A549 (cell line): ENCODE measurements around the gene H6PD. TPM values are rescaled to one million over a fixed set of nuclear protein-coding genes. Genes with fewer than 3 reads are reported as not detected.

Source experiments
- ATAC-seq, 2 experiments: fragments of 200-7000 bp in 1 of 2; fragments of >200 bp in 1 of 2; cut with Nextera tagmentation in 1 of 2; cut with Tn5 transposase in 1 of 2; 3 replicates each; pipeline versions ENCODE4 v1.8.0 to v1.9.1; 2018 to 2020; ENCODE audit warnings: mild to moderate bottlenecking in 1 of 2, moderate library complexity in 1 of 2
- CTCF ChIA-PET: fragments of 300-600 bp; sonication (Branson Sonifier 250); formaldehyde crosslinking; extraction: SDS; loops from one replicate; lab custom pipeline; 2021; ENCODE audit warnings: antibody characterized with exemption, inconsistent platforms; lab: Yijun Ruan, JAX
- POLR2A ChIA-PET: fragments of 350-600 bp; formaldehyde crosslinking; extraction: SDS; loops from one replicate; lab custom pipeline; 2021; ENCODE audit warnings: antibody characterized with exemption, inconsistent platforms; lab: Yijun Ruan, JAX
- DNase-seq, 2 experiments: peaks; one replicate each; pipeline versions ENCODE4 v3.0.0 to v3.0.0-alpha.2; 2011 to 2016; ENCODE audit warnings: low read depth in 1 of 2, low spot score in 1 of 2
- FAIRE-seq: peaks from 2 replicates; lab custom pipeline; 2011; peaks lifted over from hg19 to GRCh38; lab: Jason Lieb, UNC
- H3K27ac ChIP-seq, 2 experiments: fragments of >200 bp; sonication (Bioruptor Twin); formaldehyde crosslinking; 3 replicates each; pipeline ENCODE4 v1.5.1; 2016 to 2017
- H3K4me1 ChIP-seq: fragments of >200 bp; sonication (Bioruptor Twin); formaldehyde crosslinking; 3 replicates; pipeline ENCODE4 v1.6.1; 2016
- H3K4me2 ChIP-seq: fragments of >200 bp; sonication (Bioruptor Twin); formaldehyde crosslinking; 3 replicates; pipeline ENCODE4 v1.6.1; 2016
- H3K4me3 ChIP-seq: fragments of >200 bp; sonication (Bioruptor Twin); formaldehyde crosslinking; 3 replicates; pipeline ENCODE4 v1.5.1; 2016
- H3K9me3 ChIP-seq: fragments of >200 bp; sonication (Bioruptor Twin); formaldehyde crosslinking; 3 replicates; pipeline ENCODE4 v1.6.1; 2016
- CBX2 ChIP-seq: fragments of 200-600 bp; sonication (generic); IDR thresholded peaks from 2 replicates; pipeline ENCODE4 v1.6.1; 2016; ENCODE audit warnings: low read depth, mild to moderate bottlenecking, borderline replicate concordance
- CHD2 ChIP-seq: fragments of 150-350 bp; IDR thresholded peaks from 2 replicates; pipeline ENCODE4 v1.6.1; 2014; ENCODE audit warnings: low read length; ENCODE audit not compliant: partially characterized antibody
- CHD4 ChIP-seq: fragments of 200-600 bp; sonication (generic); IDR thresholded peaks from 2 replicates; pipeline ENCODE4 v1.6.1; 2016; ENCODE audit warnings: antibody characterized with exemption, mild to moderate bottlenecking, borderline replicate concordance
- EHF ChIP-seq: fragments of 250-450 bp; sonication (Bioruptor Pico); IDR thresholded peaks from 2 replicates; pipeline ENCODE4 v1.5.0; 2020; ENCODE audit warnings: mild to moderate bottlenecking
- FOSL2 ChIP-seq, 2 experiments: fragments of 450-650 bp in 1 of 2; fragments of >200 bp in 1 of 2; sonication (Bioruptor Twin) in 1 of 2; formaldehyde crosslinking; IDR thresholded peaks; 2 replicates each; pipeline versions ENCODE4 v1.5.0 to v1.6.1; 2016 to 2020; ENCODE audit warnings: mild to moderate bottlenecking in 1 of 2, moderate library complexity in 1 of 2
- GATA3 ChIP-seq: IDR thresholded peaks from 2 replicates; pipeline ENCODE4 v1.6.1; 2012; ENCODE audit warnings: borderline replicate concordance
- HEYL ChIP-seq: fragments of 250-450 bp; sonication (Bioruptor Pico); IDR thresholded peaks from 2 replicates; pipeline ENCODE4 v1.8.0; 2021; ENCODE audit warnings: mild to moderate bottlenecking, moderate library complexity
- HOXA7 ChIP-seq: fragments of 250-450 bp; sonication (Bioruptor Pico); IDR thresholded peaks from 2 replicates; pipeline ENCODE4 v1.5.0; 2020; ENCODE audit warnings: mild to moderate bottlenecking, moderate library complexity
- HOXB13 ChIP-seq: fragments of 250-450 bp; sonication (Bioruptor Pico); IDR thresholded peaks from 2 replicates; pipeline ENCODE4 v1.5.0; 2020; ENCODE audit warnings: low read depth, mild to moderate bottlenecking, moderate library complexity
- HOXB5 ChIP-seq: fragments of 250-450 bp; sonication (Bioruptor Pico); IDR thresholded peaks from 2 replicates; pipeline ENCODE4 v1.5.0; 2020; ENCODE audit warnings: mild to moderate bottlenecking, moderate library complexity
- JUN ChIP-seq, 2 experiments: fragments of >200 bp; sonication (Bioruptor Twin); formaldehyde crosslinking; IDR thresholded peaks; 2 replicates in 1 of 2; 3 replicates in 1 of 2; pipeline ENCODE4 v1.6.1; 2016 to 2017
- JUNB ChIP-seq: fragments of >200 bp; sonication (Bioruptor Twin); formaldehyde crosslinking; IDR thresholded peaks from 2 replicates; pipeline ENCODE4 v1.6.1; 2016
- KDM1A ChIP-seq: fragments of 200-600 bp; sonication (generic); IDR thresholded peaks from 2 replicates; pipeline ENCODE4 v1.6.1; 2016; ENCODE audit warnings: low read depth, mild to moderate bottlenecking
- KDM5A ChIP-seq: fragments of 200-600 bp; sonication (generic); IDR thresholded peaks from 2 replicates; pipeline ENCODE4 v1.6.1; 2016; ENCODE audit warnings: antibody characterized with exemption, mild to moderate bottlenecking
- NR3C1 ChIP-seq: fragments of >200 bp; sonication (Bioruptor Twin); formaldehyde crosslinking; IDR thresholded peaks from 3 replicates; pipeline ENCODE4 v1.6.1; 2017
- PHF8 ChIP-seq: fragments of 200-600 bp; sonication (generic); IDR thresholded peaks from 2 replicates; pipeline ENCODE4 v1.6.1; 2016; ENCODE audit warnings: low read depth, mild to moderate bottlenecking, antibody characterized with exemption, moderate library complexity, borderline replicate concordance
- RARB ChIP-seq: fragments of 250-450 bp; sonication (Bioruptor Pico); IDR thresholded peaks from 2 replicates; pipeline ENCODE4 v1.8.0; 2021; ENCODE audit warnings: mild to moderate bottlenecking, moderate library complexity
- SMC3 ChIP-seq: fragments of >200 bp; sonication (Bioruptor Twin); formaldehyde crosslinking; IDR thresholded peaks from 3 replicates; pipeline ENCODE4 v1.6.1; 2018; ENCODE audit warnings: inconsistent platforms
- SREBF2 ChIP-seq: fragments of 450-650 bp; IDR thresholded peaks from 2 replicates; pipeline ENCODE4 v1.6.1; 2014; ENCODE audit warnings: mild to moderate bottlenecking, moderate library complexity
- TP53 ChIP-seq: fragments of 250-450 bp; sonication (Bioruptor Pico); IDR thresholded peaks from 2 replicates; pipeline ENCODE4 v1.5.0; 2021; ENCODE audit warnings: mild to moderate bottlenecking, moderate library complexity
- ZSCAN20 ChIP-seq: fragments of 250-450 bp; sonication (Bioruptor Pico); IDR thresholded peaks from 2 replicates; pipeline ENCODE4 v1.8.0; 2022; ENCODE audit warnings: mild to moderate bottlenecking, moderate library complexity
- WGBS: methylation state at CpG from one replicate; pipeline ENCODE4 v1.1.6; 2017; ENCODE audit errors: missing lambda C conversion rate; 5-methylcytosine and 5-hydroxymethylcytosine counted together
- polyA plus RNA-seq, 4 experiments: library from polyadenylated mRNA; depleted of rRNA in 3 of 4; stranded (reverse); fragments of >200 nt; fragmentation: RNase III in 1 of 4; extraction: RNeasy Plus Mini Kit Qiagen cat#74134 plus additional on column Dnase treatment in 1 of 4; gene quantifications; 2 replicates in 3 of 4; 3 replicates in 1 of 4; pipeline ENCODE4 v1.2.3, GENCODE V29; 2011 to 2017
- TF ChIP-seq, protein P1 (sequence below): fragments of 250-450 bp; sonication (Bioruptor Pico); IDR thresholded peaks from 2 replicates; pipeline ENCODE4 v1.5.0; 2020; ENCODE audit warnings: low read depth, mild to moderate bottlenecking, moderate library complexity
- TF ChIP-seq, protein P2 (sequence below): IDR thresholded peaks from 2 replicates; pipeline ENCODE4 v1.6.1; 2012
- TF ChIP-seq, protein P3 (sequence below): IDR thresholded peaks from 2 replicates; pipeline ENCODE4 v1.6.1; 2012
- TF ChIP-seq, protein P4 (sequence below): fragments of >200 bp; sonication (Bioruptor Twin); formaldehyde crosslinking; IDR thresholded peaks from 3 replicates; pipeline ENCODE4 v1.5.1; 2016
- TF ChIP-seq, protein P5 (sequence below): fragments of 250-450 bp; sonication (Bioruptor Pico); IDR thresholded peaks from 2 replicates; pipeline ENCODE4 v1.5.0; 2021; ENCODE audit warnings: mild to moderate bottlenecking, moderate library complexity, borderline replicate concordance

H6PD gene
- polyA plus RNA-seq, 2 of the 4 experiments (the other 2 are of a cell fraction): 6.0 to 7.9 TPM

DNA sequence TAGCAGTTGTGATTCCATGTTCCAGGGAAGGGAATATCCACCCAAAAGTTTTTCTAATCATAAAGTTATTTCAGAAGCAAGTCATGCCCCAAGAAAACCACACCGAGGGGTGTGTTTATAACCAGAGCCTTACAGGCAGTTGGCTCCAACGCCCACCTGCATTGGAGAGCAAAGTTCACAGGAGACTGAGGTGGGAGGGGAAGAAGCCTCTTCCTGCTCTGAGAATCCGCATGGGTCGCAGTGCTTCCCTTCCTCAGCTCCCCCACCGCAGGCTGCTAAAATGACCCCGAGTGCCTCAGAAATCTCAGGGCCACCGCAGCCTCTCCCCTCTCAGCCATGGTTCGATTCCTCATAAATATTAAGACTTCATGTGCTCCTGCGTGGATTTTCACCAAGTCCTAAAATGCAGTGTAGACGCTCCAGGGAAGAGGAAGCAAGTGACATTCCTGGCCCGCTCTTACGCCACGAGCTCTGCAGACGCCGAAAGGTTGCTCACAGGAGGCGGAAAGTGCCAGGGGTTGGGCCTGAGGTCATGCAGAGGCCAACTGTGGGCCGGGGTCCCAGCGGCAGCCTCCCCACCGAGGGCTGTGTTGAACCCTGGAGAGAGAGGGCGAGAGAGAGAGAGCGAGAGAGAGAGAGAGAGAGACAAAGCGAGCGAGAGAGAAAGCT lies 44.7 kb downstream of the H6PD start (continued):
- TF ChIP-seq FOSL2 (IDR thresholded peaks at IDR 0.05): no peak
- TF ChIP-seq FOSL2 (CRISPR knock-in tag; IDR thresholded peaks at IDR 0.05): no peak
- no peak for TF ChIP-seq KDM1A
- no peak for TF ChIP-seq JUN (IDR thresholded peaks at IDR 0.05)
- no peak for TF ChIP-seq NR3C1
- TF ChIP-seq EHF (CRISPR knock-in tag): no peak
- TF ChIP-seq, protein P1, sequence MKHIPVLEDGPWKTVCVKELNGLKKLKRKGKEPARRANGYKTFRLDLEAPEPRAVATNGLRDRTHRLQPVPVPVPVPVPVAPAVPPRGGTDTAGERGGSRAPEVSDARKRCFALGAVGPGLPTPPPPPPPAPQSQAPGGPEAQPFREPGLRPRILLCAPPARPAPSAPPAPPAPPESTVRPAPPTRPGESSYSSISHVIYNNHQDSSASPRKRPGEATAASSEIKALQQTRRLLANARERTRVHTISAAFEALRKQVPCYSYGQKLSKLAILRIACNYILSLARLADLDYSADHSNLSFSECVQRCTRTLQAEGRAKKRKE (CRISPR knock-in tag): no peak
- no peak for TF ChIP-seq HOXB5 (CRISPR knock-in tag)
- TF ChIP-seq CHD2: no peak
- no peak for TF ChIP-seq SREBF2
- no peak for TF ChIP-seq CHD4
- TF ChIP-seq GATA3: no peak
- TF ChIP-seq ZSCAN20 (CRISPR knock-in tag): no peak
- no peak for TF ChIP-seq SMC3
- TF ChIP-seq, all 56 proteins: peak for 0

DNA sequence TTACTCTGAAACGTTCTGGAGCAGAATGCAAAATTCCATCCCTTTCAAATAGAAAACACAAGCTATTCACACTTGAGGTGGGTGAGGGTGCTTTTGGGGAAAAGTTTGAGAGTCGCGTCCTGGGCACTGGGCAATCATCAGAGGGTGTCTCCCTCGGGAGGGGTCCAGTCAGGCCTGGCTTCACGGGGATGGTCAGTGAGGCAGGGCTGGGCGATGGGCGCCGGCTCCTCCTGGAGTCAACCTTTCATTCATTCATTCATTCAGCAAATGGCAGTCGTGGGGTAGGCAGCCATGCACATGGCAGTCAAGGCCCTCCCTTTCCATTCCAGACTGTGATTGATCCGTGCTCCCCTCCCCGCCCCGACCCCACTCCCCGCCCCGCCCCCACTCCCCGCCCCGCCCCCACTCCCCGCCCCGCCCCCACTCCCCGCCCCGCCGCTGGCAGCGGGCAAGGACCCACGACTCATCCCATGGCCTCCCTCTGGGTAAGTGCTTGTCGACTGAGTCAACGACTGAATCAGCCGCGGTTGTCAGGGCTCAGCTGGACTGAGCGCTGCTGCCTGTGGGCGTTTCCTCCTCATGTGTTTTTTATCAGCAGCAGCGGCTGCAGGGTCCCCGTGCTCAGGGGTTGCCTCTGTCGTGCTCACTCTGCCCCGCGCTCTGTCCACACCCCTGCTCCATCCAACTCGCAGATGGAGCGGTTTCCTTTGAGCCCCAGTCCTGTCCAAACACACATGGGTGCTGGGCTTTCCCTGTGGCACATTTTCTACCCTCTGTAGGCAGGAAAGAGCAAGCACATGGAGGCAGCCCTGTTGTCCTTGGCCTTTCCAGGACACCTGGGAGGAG lies 45.7 kb downstream of the H6PD start:
- TF ChIP-seq HOXB13 (CRISPR knock-in tag): no peak
- TF ChIP-seq, protein P2, sequence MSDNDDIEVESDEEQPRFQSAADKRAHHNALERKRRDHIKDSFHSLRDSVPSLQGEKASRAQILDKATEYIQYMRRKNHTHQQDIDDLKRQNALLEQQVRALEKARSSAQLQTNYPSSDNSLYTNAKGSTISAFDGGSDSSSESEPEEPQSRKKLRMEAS: peak; percentile 54
- peak; percentile 27; the same call in 1 of the 2 replicates for TF ChIP-seq JUNB
- 0 out of 2 replicates have a peak, but pooled peaks have one; percentile 9 for TF ChIP-seq FOSL2 (IDR thresholded peaks at IDR 0.05)
- TF ChIP-seq FOSL2 (CRISPR knock-in tag; IDR thresholded peaks at IDR 0.05): peak; percentile 71
- TF ChIP-seq, protein P3, sequence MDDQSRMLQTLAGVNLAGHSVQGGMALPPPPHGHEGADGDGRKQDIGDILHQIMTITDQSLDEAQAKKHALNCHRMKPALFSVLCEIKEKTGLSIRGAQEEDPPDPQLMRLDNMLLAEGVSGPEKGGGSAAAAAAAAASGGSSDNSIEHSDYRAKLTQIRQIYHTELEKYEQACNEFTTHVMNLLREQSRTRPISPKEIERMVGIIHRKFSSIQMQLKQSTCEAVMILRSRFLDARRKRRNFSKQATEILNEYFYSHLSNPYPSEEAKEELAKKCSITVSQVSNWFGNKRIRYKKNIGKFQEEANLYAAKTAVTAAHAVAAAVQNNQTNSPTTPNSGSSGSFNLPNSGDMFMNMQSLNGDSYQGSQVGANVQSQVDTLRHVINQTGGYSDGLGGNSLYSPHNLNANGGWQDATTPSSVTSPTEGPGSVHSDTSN: peak; percentile 51; the same call in 1 of the 2 replicates
- ATAC-seq (peak; percentile 90 to 94), FAIRE-seq (no peak), DNase-seq (peak; percentile 75 to 89)
- peak overlapping the region; percentile 81 for H3K4me2 ChIP-seq
- WGBS: 34% methylated on average over 16 of the region's 36 CpGs
- CTCF ChIA-PET: interaction anchor here (0.7 to 6.3 kb wide), 6 partner anchors 9 to 211 kb away, joined by 3 to 36 read pairs (median 4); no protein-coding TSS in a partner anchor
- POLR2A ChIA-PET: interaction anchor here (1.4 kb wide), 1 partner anchor 12 kb away, joined by 4 read pairs; the partner anchor contains the start of gene SPSB1
- no peaks in the 10 kb centered on the region for H3K9me3 ChIP-seq
- H3K4me3 ChIP-seq: no peak overlapping the region
- H3K4me1 ChIP-seq: peaks cover 28% of the 10 kb centered on the region
- H3K27ac ChIP-seq: peak overlapping the region; percentile 57 to 72; a peak in 5 of 6 replicates

DNA sequence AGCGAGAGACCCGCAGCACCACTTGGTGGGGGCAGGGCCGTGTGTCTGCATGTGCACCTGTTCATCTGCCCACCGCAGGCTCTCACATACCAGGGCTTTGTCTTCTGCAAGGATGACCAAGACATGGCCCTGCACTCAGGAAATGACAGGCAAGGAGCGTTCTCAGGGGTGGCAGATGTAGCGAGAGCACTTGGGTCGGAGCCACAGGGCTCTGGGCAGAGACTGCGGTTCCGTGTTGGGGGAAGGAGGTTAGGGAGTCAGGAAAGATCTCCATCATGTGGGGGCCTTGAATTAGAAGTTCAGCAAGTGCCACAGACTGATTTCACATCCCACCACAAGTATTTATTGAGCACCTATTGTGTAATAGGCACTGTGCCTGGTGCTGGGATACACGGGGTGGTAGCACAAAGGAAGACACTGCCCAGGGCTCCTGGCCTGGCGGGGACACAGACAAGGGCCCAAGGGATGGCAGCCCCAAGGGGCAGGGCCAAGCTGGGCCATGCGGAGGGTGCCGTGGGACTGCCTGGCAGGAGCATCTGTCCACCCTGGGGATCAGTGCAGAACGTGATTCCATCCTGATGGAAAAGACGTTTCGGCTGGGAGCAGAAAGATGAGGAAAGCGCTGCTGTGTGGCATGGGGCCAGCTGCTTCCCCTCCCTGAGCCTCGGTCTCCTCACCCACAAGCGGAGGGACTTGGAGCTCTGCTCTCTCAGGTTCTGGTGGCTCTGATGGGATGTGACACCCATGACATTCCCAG lies 46.7 kb downstream of the H6PD start:
- 87% methylated on average over 17 of the region's 19 CpGs for WGBS
- H3K9me3 ChIP-seq: no peaks in the 10 kb centered on the region
- peak overlapping the region; percentile 81 for H3K4me2 ChIP-seq
- CTCF ChIA-PET: interaction anchor here (0.7 to 6.3 kb wide), 6 partner anchors 8 to 210 kb away, joined by 3 to 36 read pairs (median 4); no protein-coding TSS in a partner anchor
- POLR2A ChIA-PET: interaction anchor here (1.4 kb wide), 1 partner anchor 11 kb away, joined by 4 read pairs; the partner anchor contains the start of gene SPSB1
- H3K4me1 ChIP-seq: peaks cover 28% of the 10 kb centered on the region
- DNase-seq (no peak), FAIRE-seq (no peak), ATAC-seq (no peak; a peak in 2 of 6 replicates)
- H3K27ac ChIP-seq: peak overlapping the region; percentile 57 to 72; a peak in 5 of 6 replicates
- no peak overlapping the region for H3K4me3 ChIP-seq
- no peak for TF ChIP-seq HEYL (CRISPR knock-in tag)
- no peak for TF ChIP-seq RARB (CRISPR knock-in tag)
- TF ChIP-seq, protein P4, sequence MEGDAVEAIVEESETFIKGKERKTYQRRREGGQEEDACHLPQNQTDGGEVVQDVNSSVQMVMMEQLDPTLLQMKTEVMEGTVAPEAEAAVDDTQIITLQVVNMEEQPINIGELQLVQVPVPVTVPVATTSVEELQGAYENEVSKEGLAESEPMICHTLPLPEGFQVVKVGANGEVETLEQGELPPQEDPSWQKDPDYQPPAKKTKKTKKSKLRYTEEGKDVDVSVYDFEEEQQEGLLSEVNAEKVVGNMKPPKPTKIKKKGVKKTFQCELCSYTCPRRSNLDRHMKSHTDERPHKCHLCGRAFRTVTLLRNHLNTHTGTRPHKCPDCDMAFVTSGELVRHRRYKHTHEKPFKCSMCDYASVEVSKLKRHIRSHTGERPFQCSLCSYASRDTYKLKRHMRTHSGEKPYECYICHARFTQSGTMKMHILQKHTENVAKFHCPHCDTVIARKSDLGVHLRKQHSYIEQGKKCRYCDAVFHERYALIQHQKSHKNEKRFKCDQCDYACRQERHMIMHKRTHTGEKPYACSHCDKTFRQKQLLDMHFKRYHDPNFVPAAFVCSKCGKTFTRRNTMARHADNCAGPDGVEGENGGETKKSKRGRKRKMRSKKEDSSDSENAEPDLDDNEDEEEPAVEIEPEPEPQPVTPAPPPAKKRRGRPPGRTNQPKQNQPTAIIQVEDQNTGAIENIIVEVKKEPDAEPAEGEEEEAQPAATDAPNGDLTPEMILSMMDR: no peak
- no peak for TF ChIP-seq HOXA7 (CRISPR knock-in tag)
- TF ChIP-seq CBX2: no peak
- TF ChIP-seq SMC3: no peak
- no peak for TF ChIP-seq GATA3
- TF ChIP-seq TP53: no peak
- TF ChIP-seq, protein P5, sequence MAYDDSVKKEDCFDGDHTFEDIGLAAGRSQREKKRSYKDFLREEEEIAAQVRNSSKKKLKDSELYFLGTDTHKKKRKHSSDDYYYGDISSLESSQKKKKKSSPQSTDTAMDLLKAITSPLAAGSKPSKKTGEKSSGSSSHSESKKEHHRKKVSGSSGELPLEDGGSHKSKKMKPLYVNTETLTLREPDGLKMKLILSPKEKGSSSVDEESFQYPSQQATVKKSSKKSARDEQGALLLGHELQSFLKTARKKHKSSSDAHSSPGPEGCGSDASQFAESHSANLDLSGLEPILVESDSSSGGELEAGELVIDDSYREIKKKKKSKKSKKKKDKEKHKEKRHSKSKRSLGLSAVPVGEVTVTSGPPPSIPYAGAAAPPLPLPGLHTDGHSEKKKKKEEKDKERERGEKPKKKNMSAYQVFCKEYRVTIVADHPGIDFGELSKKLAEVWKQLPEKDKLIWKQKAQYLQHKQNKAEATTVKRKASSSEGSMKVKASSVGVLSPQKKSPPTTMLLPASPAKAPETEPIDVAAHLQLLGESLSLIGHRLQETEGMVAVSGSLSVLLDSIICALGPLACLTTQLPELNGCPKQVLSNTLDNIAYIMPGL (CRISPR knock-in tag): no peak
- TF ChIP-seq KDM5A: no peak
- no peak for TF ChIP-seq PHF8
